ENCODE results near the gene SLC6A18. TPM values are rescaled to one million over a fixed set of nuclear protein-coding genes. Genes with fewer than 3 reads are reported as not detected.

SLC6A18 gene
- total RNA-seq, 3 donors from 2014 or later, result 0.89 TPM; not detected in 2

DNA sequence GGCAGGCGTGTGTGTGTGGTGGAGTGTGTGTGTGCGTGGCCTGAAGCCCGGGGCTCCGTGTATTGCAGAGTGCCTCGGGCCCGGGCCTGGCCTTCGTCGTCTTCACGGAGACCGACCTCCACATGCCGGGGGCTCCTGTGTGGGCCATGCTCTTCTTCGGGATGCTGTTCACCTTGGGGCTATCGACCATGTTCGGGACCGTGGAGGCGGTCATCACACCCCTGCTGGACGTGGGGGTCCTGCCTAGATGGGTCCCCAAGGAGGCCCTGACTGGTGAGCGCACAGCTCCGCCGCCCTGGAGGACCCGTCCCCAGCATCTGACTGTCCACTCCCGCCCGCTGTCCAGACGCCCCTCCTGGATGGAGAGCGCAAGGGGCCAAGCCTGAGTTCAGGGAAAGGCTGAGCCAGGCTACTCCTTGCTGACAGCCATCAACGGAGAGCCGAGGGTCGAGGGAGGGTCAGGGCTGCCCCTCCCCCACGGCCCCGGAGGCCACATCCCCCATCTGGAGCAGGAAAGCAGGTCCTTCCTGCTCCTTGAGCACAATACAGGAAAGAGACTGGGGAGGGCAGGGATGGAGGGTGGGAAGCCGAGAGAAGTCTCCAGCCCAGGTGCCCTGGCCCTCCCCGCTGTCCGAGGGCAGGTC is 18.4 kb downstream of the SLC6A18 start:
- Histone ChIP-seq H3K4me3 (no peak overlapping the region), H3K9me3 (no peaks in the 10 kb centered on the region), H3K4me1 (ENCODE audit: low read depth) (peaks cover 21% of the 10 kb centered on the region), H3K36me3 (ENCODE audit: low read depth) (no peaks in the 10 kb centered on the region)
- ATAC-seq (no peak), DNase-seq (no peak)
- intact Hi-C loops (cut with DNase I, micrococcal nuclease), result no loop called here
- TF ChIP-seq, protein P1, sequence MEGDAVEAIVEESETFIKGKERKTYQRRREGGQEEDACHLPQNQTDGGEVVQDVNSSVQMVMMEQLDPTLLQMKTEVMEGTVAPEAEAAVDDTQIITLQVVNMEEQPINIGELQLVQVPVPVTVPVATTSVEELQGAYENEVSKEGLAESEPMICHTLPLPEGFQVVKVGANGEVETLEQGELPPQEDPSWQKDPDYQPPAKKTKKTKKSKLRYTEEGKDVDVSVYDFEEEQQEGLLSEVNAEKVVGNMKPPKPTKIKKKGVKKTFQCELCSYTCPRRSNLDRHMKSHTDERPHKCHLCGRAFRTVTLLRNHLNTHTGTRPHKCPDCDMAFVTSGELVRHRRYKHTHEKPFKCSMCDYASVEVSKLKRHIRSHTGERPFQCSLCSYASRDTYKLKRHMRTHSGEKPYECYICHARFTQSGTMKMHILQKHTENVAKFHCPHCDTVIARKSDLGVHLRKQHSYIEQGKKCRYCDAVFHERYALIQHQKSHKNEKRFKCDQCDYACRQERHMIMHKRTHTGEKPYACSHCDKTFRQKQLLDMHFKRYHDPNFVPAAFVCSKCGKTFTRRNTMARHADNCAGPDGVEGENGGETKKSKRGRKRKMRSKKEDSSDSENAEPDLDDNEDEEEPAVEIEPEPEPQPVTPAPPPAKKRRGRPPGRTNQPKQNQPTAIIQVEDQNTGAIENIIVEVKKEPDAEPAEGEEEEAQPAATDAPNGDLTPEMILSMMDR (IDR thresholded peaks at IDR 0.05), result no peak

DNA sequence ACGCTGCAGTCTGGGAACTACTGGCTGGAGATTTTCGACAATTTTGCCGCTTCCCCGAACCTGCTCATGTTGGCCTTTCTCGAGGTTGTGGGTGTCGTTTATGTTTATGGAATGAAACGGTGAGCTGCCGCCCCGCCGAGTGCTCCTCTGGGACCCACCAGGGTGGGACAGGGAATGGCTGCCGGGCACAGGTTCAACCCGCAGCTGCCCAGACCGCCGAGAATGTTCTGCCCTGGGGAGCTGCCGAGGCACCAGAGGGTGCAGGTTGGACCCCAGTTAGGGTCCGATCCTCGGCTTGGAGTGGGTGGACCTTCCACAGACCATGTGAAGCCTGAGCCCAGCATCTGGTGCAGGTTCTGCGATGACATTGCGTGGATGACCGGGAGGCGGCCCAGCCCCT is 19.1 kb downstream of the SLC6A18 start:
- DNase-seq, result no peak
- intact Hi-C loops (cut with DNase I, micrococcal nuclease), result no loop called here
- Histone ChIP-seq H3K9me3 (no peaks in the 10 kb centered on the region), H3K4me1 (ENCODE audit: low read depth) (peaks cover 15% of the 10 kb centered on the region), H3K4me3 (no peak overlapping the region), H3K36me3 (ENCODE audit: low read depth) (no peaks in the 10 kb centered on the region)
- TF ChIP-seq, protein P1 (IDR thresholded peaks at IDR 0.05), result no peak
- no peak for ATAC-seq

DNA sequence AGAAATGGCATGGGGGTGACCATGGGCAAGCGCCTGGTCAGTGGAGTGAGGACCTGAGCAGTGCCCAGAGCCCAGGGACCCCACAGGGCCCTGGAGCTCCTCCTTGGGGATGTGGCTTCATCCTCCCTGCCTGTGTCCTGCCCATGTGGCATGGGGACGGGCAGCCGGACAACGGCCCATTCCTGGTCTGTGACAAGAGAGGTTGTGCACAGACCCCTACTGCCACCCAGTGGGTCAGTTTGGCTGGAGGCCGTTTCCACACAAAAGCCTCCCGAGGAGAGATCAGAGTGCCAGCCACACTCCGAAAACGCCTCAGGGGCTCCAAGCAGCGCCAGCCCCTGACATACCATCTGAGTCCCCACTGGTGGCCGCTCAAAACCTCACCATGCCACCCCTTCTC is 19.8 kb downstream of the SLC6A18 start:
- no peaks in the 10 kb centered on the region for H3K36me3 ChIP-seq (ENCODE audit: low read depth)
- peak in 1 of 3 donors; percentile 34 for DNase-seq
- no peaks in the 10 kb centered on the region for H3K9me3 ChIP-seq
- H3K4me3 ChIP-seq, result no peak overlapping the region
- H3K4me1 ChIP-seq (ENCODE audit: low read depth), result peaks cover 10% of the 10 kb centered on the region
- peak; percentile 27 for ATAC-seq
- intact Hi-C loops (cut with DNase I, micrococcal nuclease), result no loop called here
- TF ChIP-seq, protein P1 (IDR thresholded peaks at IDR 0.05), result no peak

DNA sequence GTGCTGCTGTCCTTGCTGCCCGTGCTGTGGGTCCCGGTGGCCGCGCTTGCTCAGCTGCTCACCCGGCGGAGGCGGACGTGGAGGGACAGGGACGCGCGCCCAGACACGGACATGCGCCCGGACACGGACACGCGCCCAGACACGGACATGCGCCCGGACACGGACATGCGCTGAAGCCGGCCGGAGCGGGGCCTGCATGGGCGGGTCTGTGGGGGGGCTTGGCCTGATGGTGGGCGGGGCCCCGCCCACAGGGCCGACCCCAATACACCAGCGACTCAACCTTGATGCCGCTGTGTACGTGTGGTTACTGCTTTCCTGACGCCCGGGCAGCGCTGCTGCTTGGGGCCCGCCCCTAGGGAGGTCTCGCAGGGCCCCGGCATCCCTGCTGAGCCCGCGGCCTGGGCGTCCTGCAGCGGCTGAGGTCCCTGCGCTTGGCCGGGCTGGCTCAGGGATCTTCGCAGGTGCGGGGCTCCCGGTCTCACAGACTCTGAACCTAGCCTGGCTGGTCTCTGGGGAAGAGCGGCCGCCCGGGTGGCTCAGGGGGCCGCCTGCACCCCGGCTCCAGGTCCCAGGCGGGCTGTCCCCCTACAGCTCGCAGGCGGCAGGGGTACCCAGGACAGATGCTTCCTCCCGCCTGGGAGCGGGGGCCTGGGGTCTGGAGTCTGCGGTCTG is 20.9 kb downstream of the SLC6A18 start:
- ATAC-seq, result no peak
- H3K36me3 ChIP-seq (ENCODE audit: low read depth), result no peaks in the 10 kb centered on the region
- no peaks in the 10 kb centered on the region for H3K4me1 ChIP-seq (ENCODE audit: low read depth)
- H3K4me3 ChIP-seq, result no peak overlapping the region
- intact Hi-C loops (cut with DNase I, micrococcal nuclease), result no loop called here
- TF ChIP-seq, protein P1 (IDR thresholded peaks at IDR 0.05), result no peak
- DNase-seq, result no peak
- H3K9me3 ChIP-seq, result no peaks in the 10 kb centered on the region

DNA sequence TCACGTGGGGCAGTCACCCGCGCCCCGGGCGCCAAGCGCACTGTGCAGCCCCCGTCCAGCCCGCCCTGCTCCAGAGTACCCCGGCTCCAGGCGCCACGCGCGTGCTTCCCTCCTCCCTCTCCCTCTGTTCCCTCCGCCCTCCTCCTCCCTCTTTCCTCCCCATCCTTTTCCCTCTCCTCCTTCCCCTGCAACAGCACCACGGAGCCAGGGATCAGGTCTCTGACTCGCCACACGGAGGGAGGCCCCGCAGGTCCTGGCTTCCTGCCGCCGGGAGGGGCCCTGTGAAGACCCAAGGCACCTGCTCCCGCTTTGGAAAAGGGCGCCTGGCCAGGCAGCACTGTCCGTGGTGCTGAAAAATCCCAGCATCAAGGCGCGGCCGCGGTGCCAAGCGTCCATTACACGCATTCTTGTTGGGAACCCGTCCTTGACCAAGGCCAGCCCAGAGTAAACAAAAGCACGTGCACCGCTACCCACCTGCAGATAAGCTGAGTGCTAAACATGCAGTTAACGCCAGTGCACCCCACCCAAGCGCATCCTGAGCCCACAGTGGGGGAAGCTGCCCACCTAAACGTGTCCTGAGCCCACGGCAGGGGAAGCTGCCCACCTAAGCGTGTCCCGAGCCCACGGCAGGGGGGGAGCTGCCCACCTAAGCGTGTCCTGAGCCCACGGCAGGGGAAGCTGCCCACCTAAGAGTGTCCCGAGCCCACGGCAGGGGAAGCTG is 21.7 kb downstream of the SLC6A18 start:
- Histone ChIP-seq H3K4me1 (ENCODE audit: low read depth) (peaks cover 3% of the 10 kb centered on the region), H3K4me3 (no peak overlapping the region), H3K36me3 (ENCODE audit: low read depth) (no peaks in the 10 kb centered on the region), H3K9me3 (no peaks in the 10 kb centered on the region)
- intact Hi-C loops (cut with DNase I, micrococcal nuclease), result no loop called here
- DNase-seq, result peak in 2 of 3 donors; percentile 76 to 77
- ATAC-seq, result peak; percentile 56
- TF ChIP-seq, protein P1 (IDR thresholded peaks at IDR 0.05), result no peak

Measured in mucosa of descending colon (tissue), 3 donors.